NCI-H1092 (cell line): ENCODE data around the gene TRAF5.

Source experiments
- DNase-seq: peaks from one replicate; lab custom pipeline; 2025; lab: John Stamatoyannopoulos, UW

Gene TRAF5

DNA sequence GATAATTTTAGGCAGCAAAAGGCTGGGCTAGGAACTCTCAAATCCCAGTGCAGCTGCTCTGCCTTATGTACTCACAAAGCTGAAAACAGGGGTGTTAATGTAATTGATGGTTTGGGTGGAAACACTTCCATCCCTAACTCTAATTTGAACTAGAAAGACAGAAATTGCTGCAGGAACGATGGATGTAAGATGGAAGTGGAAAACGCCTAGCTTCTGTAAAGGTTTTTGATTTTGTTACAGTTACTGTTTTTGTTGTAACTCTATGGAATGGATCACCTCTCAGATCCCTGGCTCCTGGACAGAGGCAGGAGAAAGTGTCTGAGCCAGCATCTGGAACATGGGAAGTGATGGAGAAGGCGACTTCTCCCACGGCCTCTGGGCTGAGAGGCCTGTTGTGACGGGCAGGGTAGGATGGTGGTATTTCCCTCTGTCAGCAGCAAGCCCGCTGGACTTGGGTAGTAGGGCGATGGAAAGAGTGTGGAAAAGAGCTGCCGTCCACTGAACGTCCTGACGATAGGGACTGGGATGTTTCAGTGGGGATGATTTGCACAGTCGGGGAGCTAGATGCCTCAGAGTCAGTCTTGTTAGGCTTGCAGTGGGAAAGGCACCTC is 1.6 kb downstream of the TRAF5 start:
- no peak for DNase-seq

DNA sequence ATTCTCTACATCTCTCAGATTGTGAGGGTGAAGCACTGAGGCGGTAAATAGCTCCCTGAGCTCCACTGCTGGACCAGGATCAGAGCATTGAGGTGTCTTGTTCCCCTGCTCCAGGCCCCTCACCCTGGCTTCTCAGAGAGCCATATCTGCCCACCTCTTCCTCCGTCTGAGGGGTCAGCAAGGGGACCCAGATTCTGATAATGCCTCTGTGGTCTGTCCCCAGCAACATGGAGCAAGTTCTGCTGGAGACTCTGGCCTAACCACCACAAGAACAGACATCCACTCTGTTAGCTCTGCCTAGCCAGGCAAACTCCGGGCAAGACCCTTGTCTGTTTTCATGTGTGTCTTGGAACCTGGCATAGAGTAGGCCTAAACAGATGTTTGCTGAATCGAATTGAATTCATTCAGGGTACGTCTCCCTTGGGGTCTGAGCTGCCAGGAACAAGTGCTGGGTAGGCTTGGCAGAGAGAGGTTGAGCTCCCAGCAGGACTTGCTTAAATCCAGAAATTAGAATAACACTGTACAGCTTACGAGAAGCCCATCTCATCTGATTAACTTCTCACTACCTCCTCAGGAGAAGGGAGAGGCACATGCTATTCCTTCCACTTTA is 2.3 kb downstream of the TRAF5 start:
- DNase-seq = no peak

DNA sequence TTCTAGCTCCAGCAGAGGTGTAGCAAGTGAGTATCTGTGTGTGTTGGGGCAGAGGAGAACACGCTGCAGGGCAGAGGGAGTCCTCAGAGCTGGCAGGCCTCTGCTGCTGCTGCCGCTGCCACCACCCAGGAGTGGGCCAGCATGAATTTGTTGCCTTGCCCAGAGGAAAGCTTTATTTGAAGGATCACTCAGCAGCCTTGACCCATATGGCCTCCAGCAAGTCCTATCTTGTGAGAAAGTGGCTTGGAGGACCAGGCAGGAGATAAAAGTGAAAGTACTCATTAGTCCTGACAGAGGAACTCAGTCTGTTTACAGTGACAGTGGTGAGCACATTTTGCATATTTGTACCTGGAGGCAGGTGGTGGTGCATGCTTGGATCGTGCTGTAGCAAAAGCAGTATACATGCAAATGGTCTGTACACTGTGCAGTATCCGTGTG is 3.1 kb downstream of the TRAF5 start:
- no peak for DNase-seq

DNA sequence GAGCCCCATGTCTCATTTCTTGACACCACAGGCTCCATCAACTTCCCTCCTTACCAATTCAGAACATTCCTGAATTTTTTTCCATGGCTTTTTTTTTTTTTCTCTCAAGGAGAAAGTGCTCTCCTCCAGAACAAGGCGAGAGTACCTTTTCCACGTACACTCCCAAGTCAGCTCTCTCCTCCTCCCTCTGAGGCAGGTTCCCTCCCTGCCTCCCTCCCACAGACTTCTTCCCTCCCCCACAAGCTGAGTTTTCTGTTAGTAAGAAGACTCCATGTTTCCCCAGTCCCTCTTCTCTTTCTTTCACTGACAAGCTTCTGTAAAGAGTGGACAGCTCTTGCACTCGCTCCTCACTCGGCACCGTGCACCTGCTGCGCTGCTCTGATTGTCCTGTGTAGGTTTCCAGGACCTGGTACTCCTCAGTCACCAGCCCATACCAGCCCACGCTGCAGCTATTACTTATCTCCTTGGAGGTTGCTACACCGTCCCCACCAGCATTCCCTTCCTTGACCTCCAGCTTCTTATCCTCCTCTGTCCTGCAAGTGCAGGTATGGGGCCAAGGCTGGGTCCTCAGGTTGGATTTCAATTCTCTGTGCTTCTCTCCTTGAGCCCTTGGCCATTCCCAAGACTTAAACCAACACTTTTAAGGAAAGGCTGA is 3.8 kb downstream of the TRAF5 start:
- DNase-seq = no peak

- DNase-seq = no peak
Measured at GRCh38 chr1:211331011-211331709, 4.5 kb downstream of the TRAF5 start.

GRCh38 chr1:211332036-211332616 is 5.5 kb downstream of the TRAF5 start:
- no peak for DNase-seq

- no peak for DNase-seq
Measured at GRCh38 chr1:211332830-211333229, 6.2 kb downstream of the TRAF5 start.

- no peak for DNase-seq
Measured at GRCh38 chr1:211333906-211334305, 7.3 kb downstream of the TRAF5 start.

DNA sequence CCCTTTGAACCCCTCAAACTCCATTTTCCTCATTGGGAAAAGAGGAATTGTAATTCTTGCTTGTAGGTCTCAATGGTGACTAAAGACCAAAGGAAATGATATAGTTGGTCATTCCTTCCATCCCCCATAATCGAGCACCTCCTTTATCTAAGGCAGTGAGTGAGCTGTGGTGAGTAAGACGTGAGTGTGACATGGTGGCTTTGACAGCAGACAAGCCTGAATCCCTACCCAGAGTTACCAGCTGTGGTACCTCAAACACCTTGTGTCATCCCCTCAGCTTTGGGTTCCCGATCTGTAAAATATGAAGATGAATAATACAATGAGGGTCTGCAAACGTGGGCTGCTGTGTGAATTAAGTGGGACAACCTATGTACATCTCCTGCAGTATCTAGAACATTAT is 8.4 kb downstream of the TRAF5 start:
- no peak for DNase-seq

DNA sequence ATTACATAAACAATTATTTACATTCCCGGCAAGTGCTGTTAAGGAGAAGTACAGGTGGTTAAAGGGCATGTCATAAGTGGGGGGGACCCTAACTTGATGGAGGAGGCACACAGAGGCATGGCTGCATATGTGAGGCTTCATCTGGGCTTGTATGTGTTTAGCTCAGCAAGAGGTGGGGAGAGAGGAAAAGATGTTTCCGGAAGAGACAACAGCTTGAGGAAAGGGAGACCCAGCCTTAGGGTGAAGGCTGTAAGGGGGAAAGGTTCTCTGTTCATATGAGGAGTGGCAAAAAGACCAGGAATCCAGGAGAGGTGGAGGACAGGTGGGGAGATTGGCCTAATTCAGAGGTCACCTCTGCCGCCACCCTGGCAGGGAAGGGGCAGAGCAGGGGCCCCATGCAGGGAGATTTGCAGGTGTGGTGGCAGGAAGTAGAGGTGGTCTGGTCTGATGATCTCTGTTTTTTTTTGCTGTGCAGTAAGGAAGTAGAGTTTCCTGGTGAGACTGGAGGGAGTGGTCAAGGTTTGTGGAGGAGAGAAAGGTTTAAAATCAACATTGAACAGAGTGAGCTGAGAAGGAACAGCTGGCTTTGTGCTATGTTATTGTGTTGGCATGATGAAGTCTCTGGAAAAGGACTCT is 9.0 kb downstream of the TRAF5 start:
- no peak for DNase-seq

DNA sequence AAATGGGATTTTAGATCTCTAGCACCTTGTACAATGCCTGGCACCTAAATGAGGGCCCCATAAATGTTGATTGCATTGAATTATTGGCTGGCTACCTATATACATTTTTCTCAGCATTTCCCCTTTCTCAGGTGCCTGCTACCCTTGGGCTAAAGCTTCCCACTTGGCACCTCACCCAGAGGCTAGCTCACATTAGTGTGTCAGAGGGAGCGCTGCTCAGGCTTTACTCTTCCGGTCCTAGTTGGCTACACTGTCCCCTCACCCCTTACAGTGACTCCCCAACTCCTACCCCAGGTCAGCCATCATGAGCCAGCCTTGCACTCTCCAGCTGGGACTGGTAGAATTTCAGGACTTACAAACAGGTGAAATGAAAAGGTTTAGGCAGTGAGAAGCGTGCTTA is 9.5 kb downstream of the TRAF5 start:
- DNase-seq = no peak

DNA sequence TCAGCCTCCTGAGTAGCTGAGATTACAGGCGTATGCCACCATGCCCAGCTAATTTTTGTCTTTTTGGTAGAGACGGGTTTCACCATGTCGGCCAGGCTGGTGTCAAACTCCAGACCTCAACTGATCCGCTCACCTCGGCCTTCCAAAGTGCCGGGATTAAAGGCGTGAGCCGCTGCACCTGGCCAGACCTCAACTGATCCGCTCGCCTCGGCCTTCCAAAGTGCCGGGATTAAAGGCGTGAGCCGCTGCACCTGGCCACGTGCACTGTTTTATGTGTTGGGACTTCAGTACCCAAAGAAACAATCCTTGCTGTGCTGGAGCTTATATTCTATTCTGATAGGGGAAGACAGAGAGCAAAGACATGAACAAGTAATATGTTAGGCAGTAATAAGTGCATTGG is 10.1 kb downstream of the TRAF5 start:
- DNase-seq = no peak

- no peak for DNase-seq
Measured at GRCh38 chr1:211337430-211338223, 11.0 kb downstream of the TRAF5 start.

- no peak for DNase-seq
Measured at GRCh38 chr1:211338224-211338620, 11.6 kb downstream of the TRAF5 start.

DNA sequence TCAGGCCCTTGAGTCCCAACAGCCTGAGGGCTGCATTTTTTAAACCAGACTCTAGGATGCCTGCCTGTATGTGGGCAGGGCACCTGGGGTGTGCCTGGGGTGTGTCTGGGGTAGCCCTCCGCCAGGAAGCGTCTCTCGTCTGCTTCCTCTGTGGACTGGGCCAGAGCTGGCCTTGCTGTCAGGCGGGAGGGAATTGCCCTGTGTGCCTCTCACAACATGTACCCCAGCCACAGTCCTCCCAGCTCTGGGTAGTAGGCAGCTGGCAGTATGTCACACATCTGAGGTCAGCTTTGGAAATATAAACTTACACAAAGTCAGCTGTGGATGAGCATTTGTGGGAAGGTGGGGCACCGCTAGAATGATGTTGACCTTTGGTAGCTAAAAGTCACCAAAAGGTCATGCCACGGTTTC is 13.0 kb downstream of the TRAF5 start:
- no peak for DNase-seq

DNA sequence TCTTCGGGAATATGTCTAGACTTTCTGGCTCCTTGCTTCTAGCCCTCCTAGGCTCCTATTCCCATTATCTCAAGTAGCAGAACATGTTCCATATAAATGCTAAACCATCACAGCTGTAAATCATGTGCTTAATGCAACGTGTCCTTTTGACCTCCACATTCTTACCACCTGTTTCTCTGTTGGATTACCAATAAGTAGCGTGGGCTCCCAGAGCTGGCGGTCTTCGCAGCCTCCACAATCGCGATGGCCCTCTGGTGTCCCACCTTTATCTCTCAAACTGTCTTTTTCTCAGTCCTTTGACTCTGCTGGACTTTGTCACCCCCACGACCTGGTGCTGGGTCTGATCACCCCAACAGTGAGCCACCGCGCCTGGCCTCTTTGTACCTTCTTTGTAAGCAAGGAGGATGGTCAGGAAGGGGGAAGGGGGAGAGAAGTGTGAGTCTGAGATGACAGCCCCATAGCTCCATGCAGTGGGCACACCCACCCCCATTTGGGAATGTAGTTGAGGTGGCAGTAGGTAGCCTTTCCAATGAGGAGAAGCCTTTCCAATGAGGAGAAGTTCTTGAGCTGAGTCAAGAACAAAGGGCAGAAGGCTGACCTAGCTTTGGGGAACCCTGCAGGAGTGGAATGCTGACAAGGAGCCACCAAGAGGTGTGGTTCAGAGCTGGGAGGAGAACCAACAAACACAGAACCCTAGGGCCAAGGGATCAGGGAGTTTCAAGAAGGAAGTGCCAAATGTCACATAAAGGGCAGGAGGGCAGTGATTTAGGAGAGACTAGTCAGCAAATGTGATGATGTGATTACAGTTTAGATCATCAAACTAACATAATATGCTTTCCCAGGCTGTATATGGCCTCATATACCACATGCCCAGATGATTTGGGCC is 14.2 kb downstream of the TRAF5 start:
- DNase-seq = no peak

GRCh38 chr1:211341999-211342398 is 15.4 kb downstream of the TRAF5 start:
- no peak for DNase-seq

DNA sequence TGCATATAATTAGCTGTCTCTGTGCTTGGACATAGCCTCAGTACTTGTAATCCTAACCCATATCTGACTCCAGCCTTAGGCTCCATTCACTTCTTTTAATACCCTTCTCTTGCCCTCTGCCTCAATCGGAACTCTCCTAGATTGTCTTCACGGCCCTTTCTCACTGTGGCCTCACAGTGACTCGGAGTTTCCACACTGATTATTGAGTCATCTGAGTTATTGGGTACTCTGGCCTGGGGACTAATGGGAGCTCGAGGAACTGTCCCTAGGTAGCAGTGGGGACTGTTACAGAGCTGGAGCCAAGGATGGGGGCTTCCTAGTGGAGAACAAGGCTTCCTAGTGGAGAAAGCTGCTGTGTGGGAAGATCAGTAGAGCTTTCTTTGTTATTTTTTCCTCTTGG is 17.0 kb downstream of the TRAF5 start:
- DNase-seq = no peak

- DNase-seq = no peak
Measured at GRCh38 chr1:211344152-211344618, 17.6 kb downstream of the TRAF5 start.

DNA sequence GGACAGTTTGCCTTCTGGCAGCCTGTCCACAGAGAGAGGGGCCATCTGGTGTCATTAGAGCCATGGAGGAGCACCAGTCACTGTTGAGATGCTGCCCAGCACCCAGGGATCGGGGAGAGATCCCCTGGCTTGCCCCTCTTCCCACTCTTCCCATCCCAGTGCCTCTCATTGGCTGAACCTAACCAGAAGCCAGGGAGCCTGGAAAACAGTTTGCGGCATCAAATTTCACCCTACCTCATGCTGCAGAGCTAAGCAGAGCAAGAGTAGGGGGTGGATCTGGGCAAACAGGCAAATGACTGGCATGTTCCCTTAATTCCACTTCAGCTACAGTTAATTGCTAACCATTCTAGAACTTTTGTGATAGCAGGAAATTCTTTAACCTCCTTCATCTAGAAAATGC is 19.1 kb downstream of the TRAF5 start:
- no peak for DNase-seq
